ENCODE measurements around the gene NRG3. TPM values are rescaled to one million over a fixed set of nuclear protein-coding genes. Genes with fewer than 3 reads are reported as not detected.

NRG3 gene
- total and polyA plus RNA-seq, 12 donors = 0.46 to 3.8 (median 1.3) TPM

- Histone ChIP-seq H3K4me3 (no peak overlapping the region), H3K27me3 (no peaks in the 10 kb centered on the region), H3K4me1 (replicated peaks in 1 of 2) (no peaks in the 10 kb centered on the region), H3K9me3 (replicated peaks in 1 of 3) (no peaks in the 10 kb centered on the region), H3K27ac (no peak overlapping the region), H3K36me3 (replicated peaks in 1 of 2) (no peaks in the 10 kb centered on the region)
- intact Hi-C loops (cut with DNase I) = no loop called here
- WGBS, 4 donors = 87 to 100% (median 97%) methylated on average over 4 of the region's 4 CpGs
- DNase-seq = no peak
- TF ChIP-seq CTCF (IDR thresholded peaks at IDR 0.05) = no peak
- no peak for TF ChIP-seq POLR2A (IDR thresholded peaks at IDR 0.05)
These were observed 817.5 kb downstream of the NRG3 start for GRCh38 chr10:82692458-82692857.

DNA sequence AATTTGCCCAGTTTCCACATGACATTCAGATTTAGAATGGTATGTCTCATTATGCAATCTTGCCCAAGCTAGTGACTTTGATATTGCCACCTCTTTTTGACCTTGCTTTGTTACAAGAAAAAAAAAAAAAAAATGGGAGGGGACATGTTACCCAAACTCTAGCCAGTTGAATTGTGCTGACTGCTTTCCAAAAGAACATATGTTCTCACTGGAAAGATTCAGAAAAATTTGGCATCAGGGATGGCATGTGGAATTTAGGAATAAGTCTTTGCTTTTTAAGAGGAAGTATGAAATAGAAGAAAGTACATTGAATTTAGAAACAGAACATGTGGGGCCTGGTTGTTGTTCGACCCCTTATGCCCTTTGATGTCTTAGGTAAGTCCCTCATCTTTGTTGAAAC lies 846.8 kb downstream of the NRG3 start:
- no peak for TF ChIP-seq CTCF (IDR thresholded peaks at IDR 0.05)
- no peak for TF ChIP-seq POLR2A (IDR thresholded peaks at IDR 0.05)
- Histone ChIP-seq H3K36me3 (replicated peaks in 1 of 2) (no peaks in the 10 kb centered on the region), H3K4me3 (no peak overlapping the region), H3K27me3 (no peaks in the 10 kb centered on the region), H3K27ac (no peak overlapping the region), H3K9me3 (replicated peaks in 1 of 3) (no peaks in the 10 kb centered on the region), H3K4me1 (replicated peaks in 1 of 2) (no peaks in the 10 kb centered on the region)
- WGBS, 4 donors = 82 to 94% (median 85%) methylated on average over 1 of the region's 1 CpG
- DNase-seq = no peak
- intact Hi-C loops (cut with DNase I) = no loop called here

DNA sequence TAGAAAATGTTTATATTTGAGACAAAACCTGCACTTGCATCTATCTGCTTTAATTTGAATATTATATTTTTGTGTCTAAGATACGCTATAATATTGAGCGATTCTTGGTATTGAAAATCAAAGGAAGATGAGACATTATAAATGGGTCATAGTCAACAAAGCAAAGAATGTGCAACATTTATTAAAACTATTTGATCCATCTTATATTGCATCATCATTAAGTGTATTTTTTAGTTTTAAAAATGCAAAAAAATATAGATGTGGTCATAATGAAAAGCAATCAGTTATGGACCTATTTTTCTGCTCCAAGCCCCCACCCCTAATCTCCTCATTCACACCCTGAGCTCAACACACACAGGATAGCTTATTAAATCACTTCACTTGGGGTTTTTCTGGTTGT lies 847.3 kb downstream of the NRG3 start:
- Histone ChIP-seq H3K27ac (no peak overlapping the region), H3K4me1 (replicated peaks in 1 of 2) (no peaks in the 10 kb centered on the region), H3K27me3 (no peaks in the 10 kb centered on the region), H3K4me3 (no peak overlapping the region), H3K9me3 (replicated peaks in 1 of 3) (no peaks in the 10 kb centered on the region), H3K36me3 (replicated peaks in 1 of 2) (no peaks in the 10 kb centered on the region)
- no peak for DNase-seq
- no peak for TF ChIP-seq POLR2A (IDR thresholded peaks at IDR 0.05)
- TF ChIP-seq CTCF (IDR thresholded peaks at IDR 0.05) = no peak
- intact Hi-C loops (cut with DNase I) = no loop called here
- 92 to 97% (median 96%) methylated on average over 2 of the region's 2 CpGs for WGBS, 4 donors

- no peak for TF ChIP-seq POLR2A (IDR thresholded peaks at IDR 0.05)
- no peak for TF ChIP-seq CTCF (IDR thresholded peaks at IDR 0.05)
- Histone ChIP-seq H3K9me3 (replicated peaks in 1 of 3) (no peaks in the 10 kb centered on the region), H3K27ac (no peak overlapping the region), H3K36me3 (replicated peaks in 1 of 2) (no peaks in the 10 kb centered on the region), H3K4me1 (replicated peaks in 1 of 2) (no peaks in the 10 kb centered on the region), H3K27me3 (no peaks in the 10 kb centered on the region), H3K4me3 (no peak overlapping the region)
- DNase-seq = no peak
- intact Hi-C loops (cut with DNase I) = no loop called here
- WGBS, 4 donors = 5 to 93% (median 32%) methylated on average over 1 of the region's 1 CpG
These were observed 861.3 kb downstream of the NRG3 start for GRCh38 chr10:82736305-82736704.
